ENCODE data around the gene DYNC1H1. TPM values are rescaled to one million over a fixed set of nuclear protein-coding genes. Genes with fewer than 3 reads are reported as not detected.

The DYNC1H1 gene
- total RNA-seq, 1 donor from 2014 or later: 236 TPM

- H3K36me3 Mint-ChIP-seq (ENCODE audit: low read depth): peaks cover 4% of the 10 kb centered on the region
- peaks cover 31% of the 10 kb centered on the region for H3K4me1 Mint-ChIP-seq
- H3K4me3 Mint-ChIP-seq: no peak overlapping the region
- no peak for DNase-seq
- POLR2A ChIA-PET: interaction anchor here (0.6 to 3.2 kb wide), 2 partner anchors 14 to 153 kb away, joined by 4 to 15 read pairs; no protein-coding TSS in a partner anchor
- no peak overlapping the region for H3K27ac Mint-ChIP-seq
- TF ChIP-seq CTCF (IDR thresholded peaks at IDR 0.05): no peak
- ATAC-seq (ENCODE audit: low read depth): no peak
- H3K27me3 Mint-ChIP-seq: no peaks in the 10 kb centered on the region
- CTCF ChIA-PET: interaction anchor here (1.0 kb wide), 2 partner anchors 30 to 256 kb away, joined by 3 read pairs; no protein-coding TSS in a partner anchor
- no peaks in the 10 kb centered on the region for H3K9me3 Mint-ChIP-seq
- intact Hi-C loops (cut with micrococcal nuclease): loop anchor here (5.0 kb wide), 1 partner anchor 1424 kb away; the partner anchor contains the start of gene MARK3
Measured at GRCh38 chr14:101963052-101963451, 1.3 kb upstream of the DYNC1H1 start.

- intact Hi-C loops (cut with micrococcal nuclease): loop anchor here (1.0 to 5.0 kb wide), 8 partner anchors 15 to 1424 kb away; partner anchors contain the start of genes CINP, HSP90AA1, MARK3 and TECPR2
Measured at GRCh38 chr14:101963656-101964296, 597 bp upstream of the DYNC1H1 start.

GRCh38 chr14:101965181-101965544 lies 790 bp downstream of the DYNC1H1 start:
- ATAC-seq (ENCODE audit: low read depth): peak; percentile 16
- CTCF ChIA-PET: interaction anchor here (1.2 to 1.9 kb wide), 2 partner anchors 194 to 349 kb away, joined by 3 to 5 read pairs; no protein-coding TSS in a partner anchor
- POLR2A ChIA-PET: interaction anchor here (0.5 to 3.2 kb wide), 14 partner anchors 12 to 377 kb away, joined by 3 to 15 read pairs (median 4); no protein-coding TSS in a partner anchor
- Mint-ChIP-seq H3K36me3 (ENCODE audit: low read depth) (peaks cover 12% of the 10 kb centered on the region), H3K27me3 (no peaks in the 10 kb centered on the region), H3K9me3 (no peaks in the 10 kb centered on the region), H3K27ac (peak overlapping the region; percentile 74), H3K4me3 (peak overlapping the region; percentile 90), H3K4me1 (peaks cover 48% of the 10 kb centered on the region)
- TF ChIP-seq CTCF (IDR thresholded peaks at IDR 0.05): no peak
- intact Hi-C loops (cut with micrococcal nuclease): no loop called here
- peak; percentile 54 for DNase-seq

More at GRCh38 chr14:101963656-101964296, 597 bp upstream of the DYNC1H1 start:
- Mint-ChIP-seq H3K9me3 (no peaks in the 10 kb centered on the region), H3K27ac (peak overlapping the region; percentile 61), H3K27me3 (no peaks in the 10 kb centered on the region), H3K36me3 (ENCODE audit: low read depth) (peaks cover 5% of the 10 kb centered on the region), H3K4me3 (peak overlapping the region; percentile 53), H3K4me1 (peaks cover 37% of the 10 kb centered on the region)
- ATAC-seq (ENCODE audit: low read depth): no peak
- CTCF ChIA-PET: interaction anchor here (0.6 to 1.0 kb wide), 3 partner anchors 29 to 353 kb away, joined by 3 read pairs; no protein-coding TSS in a partner anchor
- DNase-seq: no peak
- TF ChIP-seq CTCF (IDR thresholded peaks at IDR 0.05): no peak
- POLR2A ChIA-PET: interaction anchor here (0.6 to 3.2 kb wide), 3 partner anchors 15 to 193 kb away, joined by 3 to 15 read pairs (median 4); no protein-coding TSS in a partner anchor

GRCh38 chr14:101965770-101966722 lies 1.7 kb downstream of the DYNC1H1 start:
- DNase-seq: no peak
- Mint-ChIP-seq H3K4me1 (peaks cover 49% of the 10 kb centered on the region), H3K27ac (peak overlapping the region; percentile 74), H3K27me3 (no peaks in the 10 kb centered on the region), H3K9me3 (no peaks in the 10 kb centered on the region), H3K36me3 (ENCODE audit: low read depth) (peaks cover 12% of the 10 kb centered on the region), H3K4me3 (peak overlapping the region; percentile 90)
- no peak for ATAC-seq (ENCODE audit: low read depth)
- intact Hi-C loops (cut with micrococcal nuclease): no loop called here
- no peak for TF ChIP-seq CTCF (IDR thresholded peaks at IDR 0.05)
- ChIA-PET POLR2A (interaction anchor here (0.6 to 3.2 kb wide), 10 partner anchors 17 to 259 kb away, joined by 3 to 15 read pairs (median 4); no protein-coding TSS in a partner anchor), CTCF (interaction anchor here (0.6 to 1.9 kb wide), 3 partner anchors 195 to 348 kb away, joined by 3 to 5 read pairs (median 3); no protein-coding TSS in a partner anchor)

Data from activated B cell treated with CpG ODN at 0.5 μM for 24 hours (primary cell).